ENCODE data around the gene SIX1. TPM values are rescaled to one million over a fixed set of nuclear protein-coding genes. Genes with fewer than 3 reads are reported as not detected.
A peak's percentile ranks its signal among the peaks of the same experiment; 100 is the strongest.

The SIX1 gene
- total and polyA plus RNA-seq, 2 of the 13 experiments (the other 11 are each of a cell fraction or from before 2014, with no cell fraction given): 1.7 to 6.5 TPM

DNA sequence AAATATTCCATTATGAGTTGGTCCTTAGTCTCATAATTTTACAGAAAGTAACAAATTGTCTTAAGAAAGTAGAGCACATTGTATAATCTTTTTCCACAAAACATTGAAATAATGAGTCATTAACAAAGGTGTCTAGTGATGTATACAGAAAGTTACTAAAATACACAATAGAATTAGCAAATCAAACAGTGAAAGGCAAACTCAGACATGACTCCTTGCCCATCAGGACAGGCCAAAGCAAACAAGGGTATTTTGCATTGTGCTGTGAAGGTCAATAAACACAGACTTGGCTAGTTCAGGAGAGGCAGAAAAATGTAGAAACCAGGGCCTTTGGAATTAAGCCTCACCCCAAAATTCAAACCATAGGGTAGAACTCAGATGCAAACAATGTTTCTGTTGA, 37.6 kb upstream of the SIX1 start (continued):
- TF ChIP-seq, protein P1, sequence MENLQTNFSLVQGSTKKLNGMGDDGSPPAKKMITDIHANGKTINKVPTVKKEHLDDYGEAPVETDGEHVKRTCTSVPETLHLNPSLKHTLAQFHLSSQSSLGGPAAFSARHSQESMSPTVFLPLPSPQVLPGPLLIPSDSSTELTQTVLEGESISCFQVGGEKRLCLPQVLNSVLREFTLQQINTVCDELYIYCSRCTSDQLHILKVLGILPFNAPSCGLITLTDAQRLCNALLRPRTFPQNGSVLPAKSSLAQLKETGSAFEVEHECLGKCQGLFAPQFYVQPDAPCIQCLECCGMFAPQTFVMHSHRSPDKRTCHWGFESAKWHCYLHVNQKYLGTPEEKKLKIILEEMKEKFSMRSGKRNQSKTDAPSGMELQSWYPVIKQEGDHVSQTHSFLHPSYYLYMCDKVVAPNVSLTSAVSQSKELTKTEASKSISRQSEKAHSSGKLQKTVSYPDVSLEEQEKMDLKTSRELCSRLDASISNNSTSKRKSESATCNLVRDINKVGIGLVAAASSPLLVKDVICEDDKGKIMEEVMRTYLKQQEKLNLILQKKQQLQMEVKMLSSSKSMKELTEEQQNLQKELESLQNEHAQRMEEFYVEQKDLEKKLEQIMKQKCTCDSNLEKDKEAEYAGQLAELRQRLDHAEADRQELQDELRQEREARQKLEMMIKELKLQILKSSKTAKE (CRISPR knock-in tag; IDR thresholded peaks at IDR 0.05; ENCODE audit: borderline replicate concordance): peak; percentile 67; the same call in 1 of the 2 replicates
- TF ChIP-seq IRF2 (CRISPR knock-in tag; IDR thresholded peaks at IDR 0.05): no peak
- no peak for TF ChIP-seq NPAS2 (CRISPR knock-in tag; IDR thresholded peaks at IDR 0.05; ENCODE audit: borderline replicate concordance)
- TF ChIP-seq, protein P2, sequence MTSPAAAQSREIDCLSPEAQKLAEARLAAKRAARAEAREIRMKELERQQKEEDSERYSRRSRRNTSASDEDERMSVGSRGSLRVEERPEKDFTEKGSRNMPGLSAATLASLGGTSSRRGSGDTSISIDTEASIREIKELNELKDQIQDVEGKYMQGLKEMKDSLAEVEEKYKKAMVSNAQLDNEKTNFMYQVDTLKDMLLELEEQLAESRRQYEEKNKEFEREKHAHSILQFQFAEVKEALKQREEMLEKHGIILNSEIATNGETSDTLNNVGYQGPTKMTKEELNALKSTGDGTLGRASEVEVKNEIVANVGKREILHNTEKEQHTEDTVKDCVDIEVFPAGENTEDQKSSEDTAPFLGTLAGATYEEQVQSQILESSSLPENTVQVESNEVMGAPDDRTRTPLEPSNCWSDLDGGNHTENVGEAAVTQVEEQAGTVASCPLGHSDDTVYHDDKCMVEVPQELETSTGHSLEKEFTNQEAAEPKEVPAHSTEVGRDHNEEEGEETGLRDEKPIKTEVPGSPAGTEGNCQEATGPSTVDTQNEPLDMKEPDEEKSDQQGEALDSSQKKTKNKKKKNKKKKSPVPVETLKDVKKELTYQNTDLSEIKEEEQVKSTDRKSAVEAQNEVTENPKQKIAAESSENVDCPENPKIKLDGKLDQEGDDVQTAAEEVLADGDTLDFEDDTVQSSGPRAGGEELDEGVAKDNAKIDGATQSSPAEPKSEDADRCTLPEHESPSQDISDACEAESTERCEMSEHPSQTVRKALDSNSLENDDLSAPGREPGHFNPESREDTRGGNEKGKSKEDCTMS (CRISPR knock-in tag; conservative IDR thresholded peaks at IDR 0.05): no peak
- TF ChIP-seq MAF1 (CRISPR knock-in tag; IDR thresholded peaks at IDR 0.05; ENCODE audit: borderline replicate concordance): no peak
- no peak for TF ChIP-seq ZNF816 (CRISPR knock-in tag; IDR thresholded peaks at IDR 0.05; ENCODE audit: borderline replicate concordance)
- TF ChIP-seq, protein P3, sequence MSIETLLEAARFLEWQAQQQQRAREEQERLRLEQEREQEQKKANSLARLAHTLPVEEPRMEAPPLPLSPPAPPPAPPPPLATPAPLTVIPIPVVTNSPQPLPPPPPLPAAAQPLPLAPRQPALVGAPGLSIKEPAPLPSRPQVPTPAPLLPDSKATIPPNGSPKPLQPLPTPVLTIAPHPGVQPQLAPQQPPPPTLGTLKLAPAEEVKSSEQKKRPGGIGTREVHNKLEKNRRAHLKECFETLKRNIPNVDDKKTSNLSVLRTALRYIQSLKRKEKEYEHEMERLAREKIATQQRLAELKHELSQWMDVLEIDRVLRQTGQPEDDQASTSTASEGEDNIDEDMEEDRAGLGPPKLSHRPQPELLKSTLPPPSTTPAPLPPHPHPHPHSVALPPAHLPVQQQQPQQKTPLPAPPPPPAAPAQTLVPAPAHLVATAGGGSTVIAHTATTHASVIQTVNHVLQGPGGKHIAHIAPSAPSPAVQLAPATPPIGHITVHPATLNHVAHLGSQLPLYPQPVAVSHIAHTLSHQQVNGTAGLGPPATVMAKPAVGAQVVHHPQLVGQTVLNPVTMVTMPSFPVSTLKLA (IDR thresholded peaks at IDR 0.05): no peak
- TF ChIP-seq, protein P4, sequence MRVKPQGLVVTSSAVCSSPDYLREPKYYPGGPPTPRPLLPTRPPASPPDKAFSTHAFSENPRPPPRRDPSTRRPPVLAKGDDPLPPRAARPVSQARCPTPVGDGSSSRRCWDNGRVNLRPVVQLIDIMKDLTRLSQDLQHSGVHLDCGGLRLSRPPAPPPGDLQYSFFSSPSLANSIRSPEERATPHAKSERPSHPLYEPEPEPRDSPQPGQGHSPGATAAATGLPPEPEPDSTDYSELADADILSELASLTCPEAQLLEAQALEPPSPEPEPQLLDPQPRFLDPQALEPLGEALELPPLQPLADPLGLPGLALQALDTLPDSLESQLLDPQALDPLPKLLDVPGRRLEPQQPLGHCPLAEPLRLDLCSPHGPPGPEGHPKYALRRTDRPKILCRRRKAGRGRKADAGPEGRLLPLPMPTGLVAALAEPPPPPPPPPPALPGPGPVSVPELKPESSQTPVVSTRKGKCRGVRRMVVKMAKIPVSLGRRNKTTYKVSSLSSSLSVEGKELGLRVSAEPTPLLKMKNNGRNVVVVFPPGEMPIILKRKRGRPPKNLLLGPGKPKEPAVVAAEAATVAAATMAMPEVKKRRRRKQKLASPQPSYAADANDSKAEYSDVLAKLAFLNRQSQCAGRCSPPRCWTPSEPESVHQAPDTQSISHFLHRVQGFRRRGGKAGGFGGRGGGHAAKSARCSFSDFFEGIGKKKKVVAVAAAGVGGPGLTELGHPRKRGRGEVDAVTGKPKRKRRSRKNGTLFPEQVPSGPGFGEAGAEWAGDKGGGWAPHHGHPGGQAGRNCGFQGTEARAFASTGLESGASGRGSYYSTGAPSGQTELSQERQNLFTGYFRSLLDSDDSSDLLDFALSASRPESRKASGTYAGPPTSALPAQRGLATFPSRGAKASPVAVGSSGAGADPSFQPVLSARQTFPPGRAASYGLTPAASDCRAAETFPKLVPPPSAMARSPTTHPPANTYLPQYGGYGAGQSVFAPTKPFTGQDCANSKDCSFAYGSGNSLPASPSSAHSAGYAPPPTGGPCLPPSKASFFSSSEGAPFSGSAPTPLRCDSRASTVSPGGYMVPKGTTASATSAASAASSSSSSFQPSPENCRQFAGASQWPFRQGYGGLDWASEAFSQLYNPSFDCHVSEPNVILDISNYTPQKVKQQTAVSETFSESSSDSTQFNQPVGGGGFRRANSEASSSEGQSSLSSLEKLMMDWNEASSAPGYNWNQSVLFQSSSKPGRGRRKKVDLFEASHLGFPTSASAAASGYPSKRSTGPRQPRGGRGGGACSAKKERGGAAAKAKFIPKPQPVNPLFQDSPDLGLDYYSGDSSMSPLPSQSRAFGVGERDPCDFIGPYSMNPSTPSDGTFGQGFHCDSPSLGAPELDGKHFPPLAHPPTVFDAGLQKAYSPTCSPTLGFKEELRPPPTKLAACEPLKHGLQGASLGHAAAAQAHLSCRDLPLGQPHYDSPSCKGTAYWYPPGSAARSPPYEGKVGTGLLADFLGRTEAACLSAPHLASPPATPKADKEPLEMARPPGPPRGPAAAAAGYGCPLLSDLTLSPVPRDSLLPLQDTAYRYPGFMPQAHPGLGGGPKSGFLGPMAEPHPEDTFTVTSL (CRISPR knock-in tag; IDR thresholded peaks at IDR 0.05; ENCODE audit: borderline replicate concordance): peak; percentile 68; the same call in 1 of the 2 replicates
- TF ChIP-seq, protein P5, sequence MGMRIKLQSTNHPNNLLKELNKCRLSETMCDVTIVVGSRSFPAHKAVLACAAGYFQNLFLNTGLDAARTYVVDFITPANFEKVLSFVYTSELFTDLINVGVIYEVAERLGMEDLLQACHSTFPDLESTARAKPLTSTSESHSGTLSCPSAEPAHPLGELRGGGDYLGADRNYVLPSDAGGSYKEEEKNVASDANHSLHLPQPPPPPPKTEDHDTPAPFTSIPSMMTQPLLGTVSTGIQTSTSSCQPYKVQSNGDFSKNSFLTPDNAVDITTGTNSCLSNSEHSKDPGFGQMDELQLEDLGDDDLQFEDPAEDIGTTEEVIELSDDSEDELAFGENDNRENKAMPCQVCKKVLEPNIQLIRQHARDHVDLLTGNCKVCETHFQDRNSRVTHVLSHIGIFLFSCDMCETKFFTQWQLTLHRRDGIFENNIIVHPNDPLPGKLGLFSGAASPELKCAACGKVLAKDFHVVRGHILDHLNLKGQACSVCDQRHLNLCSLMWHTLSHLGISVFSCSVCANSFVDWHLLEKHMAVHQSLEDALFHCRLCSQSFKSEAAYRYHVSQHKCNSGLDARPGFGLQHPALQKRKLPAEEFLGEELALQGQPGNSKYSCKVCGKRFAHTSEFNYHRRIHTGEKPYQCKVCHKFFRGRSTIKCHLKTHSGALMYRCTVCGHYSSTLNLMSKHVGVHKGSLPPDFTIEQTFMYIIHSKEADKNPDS (CRISPR knock-in tag; IDR thresholded peaks at IDR 0.05): no peak
- no peak for TF ChIP-seq ZNF484 (CRISPR knock-in tag; IDR thresholded peaks at IDR 0.05; ENCODE audit: borderline replicate concordance, low read depth)
- TF ChIP-seq ZNF761 (CRISPR knock-in tag; conservative IDR thresholded peaks at IDR 0.05): no peak
- TF ChIP-seq ZNF788 (CRISPR knock-in tag; IDR thresholded peaks at IDR 0.05; ENCODE audit: borderline replicate concordance): no peak
- no peak for TF ChIP-seq ZSCAN30 (CRISPR knock-in tag; IDR thresholded peaks at IDR 0.05)
- no peak for TF ChIP-seq JUN (CRISPR knock-in tag; IDR thresholded peaks at IDR 0.05)
- no peak for TF ChIP-seq NFRKB (IDR thresholded peaks at IDR 0.05)
- no peak for TF ChIP-seq ZZZ3 (CRISPR knock-in tag; IDR thresholded peaks at IDR 0.05; ENCODE audit: borderline replicate concordance)
